Panc1 (cell line): ENCODE measurements around the gene KLHDC3.
A peak's percentile ranks its signal among the peaks of the same experiment; 100 is the strongest.

Experiments used
- POLR2AphosphoS5 ChIP-seq: IDR thresholded peaks from 2 replicates; pipeline ENCODE4 v1.6.1; 2012; ENCODE audit warnings: mild to moderate bottlenecking, low read depth, low read length, moderate library complexity
- SIN3A ChIP-seq: IDR thresholded peaks from 2 replicates; pipeline ENCODE4 v1.6.1; 2012; ENCODE audit warnings: low read depth, mild to moderate bottlenecking, low read length, moderate library complexity, borderline replicate concordance; ENCODE audit not compliant: insufficient read depth
- TF ChIP-seq, protein P1 (sequence below): fragments of 450-650 bp; IDR thresholded peaks from 2 replicates; pipeline ENCODE4 v1.5.1; 2017; ENCODE audit warnings: mild to moderate bottlenecking
- TF ChIP-seq, protein P2 (sequence below), 2 experiments: IDR thresholded peaks; 2 replicates each; pipeline ENCODE4 v1.6.1; 2011 to 2012; ENCODE audit warnings: low read depth in 2 of 2, control low read depth in 1 of 2, low read length in 1 of 2, mild to moderate bottlenecking in 1 of 2, moderate library complexity in 1 of 2; ENCODE audit not compliant: insufficient read depth in 1 of 2

DNA sequence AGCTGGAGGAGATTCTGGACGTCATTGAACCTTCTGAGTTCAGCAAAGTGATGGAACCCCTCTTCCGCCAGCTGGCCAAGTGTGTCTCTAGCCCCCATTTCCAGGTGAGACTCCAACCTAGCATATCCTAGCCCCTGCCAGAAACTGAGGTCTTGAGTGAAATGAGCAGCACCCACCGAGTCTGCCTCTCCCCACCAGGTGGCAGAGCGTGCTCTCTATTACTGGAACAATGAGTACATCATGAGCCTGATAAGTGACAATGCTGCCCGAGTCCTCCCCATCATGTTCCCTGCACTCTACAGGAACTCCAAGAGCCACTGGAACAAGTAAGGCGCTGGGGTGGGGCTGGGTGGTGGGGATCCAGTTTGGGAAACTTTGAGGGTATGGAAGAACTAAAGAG lies 4.9 kb upstream of the KLHDC3 start:
- TF ChIP-seq, protein P1, sequence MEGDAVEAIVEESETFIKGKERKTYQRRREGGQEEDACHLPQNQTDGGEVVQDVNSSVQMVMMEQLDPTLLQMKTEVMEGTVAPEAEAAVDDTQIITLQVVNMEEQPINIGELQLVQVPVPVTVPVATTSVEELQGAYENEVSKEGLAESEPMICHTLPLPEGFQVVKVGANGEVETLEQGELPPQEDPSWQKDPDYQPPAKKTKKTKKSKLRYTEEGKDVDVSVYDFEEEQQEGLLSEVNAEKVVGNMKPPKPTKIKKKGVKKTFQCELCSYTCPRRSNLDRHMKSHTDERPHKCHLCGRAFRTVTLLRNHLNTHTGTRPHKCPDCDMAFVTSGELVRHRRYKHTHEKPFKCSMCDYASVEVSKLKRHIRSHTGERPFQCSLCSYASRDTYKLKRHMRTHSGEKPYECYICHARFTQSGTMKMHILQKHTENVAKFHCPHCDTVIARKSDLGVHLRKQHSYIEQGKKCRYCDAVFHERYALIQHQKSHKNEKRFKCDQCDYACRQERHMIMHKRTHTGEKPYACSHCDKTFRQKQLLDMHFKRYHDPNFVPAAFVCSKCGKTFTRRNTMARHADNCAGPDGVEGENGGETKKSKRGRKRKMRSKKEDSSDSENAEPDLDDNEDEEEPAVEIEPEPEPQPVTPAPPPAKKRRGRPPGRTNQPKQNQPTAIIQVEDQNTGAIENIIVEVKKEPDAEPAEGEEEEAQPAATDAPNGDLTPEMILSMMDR: peak; percentile 79; the same call in 1 of the 2 replicates
- TF ChIP-seq, protein P2, sequence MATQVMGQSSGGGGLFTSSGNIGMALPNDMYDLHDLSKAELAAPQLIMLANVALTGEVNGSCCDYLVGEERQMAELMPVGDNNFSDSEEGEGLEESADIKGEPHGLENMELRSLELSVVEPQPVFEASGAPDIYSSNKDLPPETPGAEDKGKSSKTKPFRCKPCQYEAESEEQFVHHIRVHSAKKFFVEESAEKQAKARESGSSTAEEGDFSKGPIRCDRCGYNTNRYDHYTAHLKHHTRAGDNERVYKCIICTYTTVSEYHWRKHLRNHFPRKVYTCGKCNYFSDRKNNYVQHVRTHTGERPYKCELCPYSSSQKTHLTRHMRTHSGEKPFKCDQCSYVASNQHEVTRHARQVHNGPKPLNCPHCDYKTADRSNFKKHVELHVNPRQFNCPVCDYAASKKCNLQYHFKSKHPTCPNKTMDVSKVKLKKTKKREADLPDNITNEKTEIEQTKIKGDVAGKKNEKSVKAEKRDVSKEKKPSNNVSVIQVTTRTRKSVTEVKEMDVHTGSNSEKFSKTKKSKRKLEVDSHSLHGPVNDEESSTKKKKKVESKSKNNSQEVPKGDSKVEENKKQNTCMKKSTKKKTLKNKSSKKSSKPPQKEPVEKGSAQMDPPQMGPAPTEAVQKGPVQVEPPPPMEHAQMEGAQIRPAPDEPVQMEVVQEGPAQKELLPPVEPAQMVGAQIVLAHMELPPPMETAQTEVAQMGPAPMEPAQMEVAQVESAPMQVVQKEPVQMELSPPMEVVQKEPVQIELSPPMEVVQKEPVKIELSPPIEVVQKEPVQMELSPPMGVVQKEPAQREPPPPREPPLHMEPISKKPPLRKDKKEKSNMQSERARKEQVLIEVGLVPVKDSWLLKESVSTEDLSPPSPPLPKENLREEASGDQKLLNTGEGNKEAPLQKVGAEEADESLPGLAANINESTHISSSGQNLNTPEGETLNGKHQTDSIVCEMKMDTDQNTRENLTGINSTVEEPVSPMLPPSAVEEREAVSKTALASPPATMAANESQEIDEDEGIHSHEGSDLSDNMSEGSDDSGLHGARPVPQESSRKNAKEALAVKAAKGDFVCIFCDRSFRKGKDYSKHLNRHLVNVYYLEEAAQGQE (IDR thresholded peaks at IDR 0.05; ENCODE audit: insufficient read depth in 1 of 2, low read depth in 2 of 2, low read length in 1 of 2): no peak
- TF ChIP-seq POLR2AphosphoS5 (no peak), SIN3A (no peak)
